Measurements from ENCODE around the gene SLC25A51.

DNA sequence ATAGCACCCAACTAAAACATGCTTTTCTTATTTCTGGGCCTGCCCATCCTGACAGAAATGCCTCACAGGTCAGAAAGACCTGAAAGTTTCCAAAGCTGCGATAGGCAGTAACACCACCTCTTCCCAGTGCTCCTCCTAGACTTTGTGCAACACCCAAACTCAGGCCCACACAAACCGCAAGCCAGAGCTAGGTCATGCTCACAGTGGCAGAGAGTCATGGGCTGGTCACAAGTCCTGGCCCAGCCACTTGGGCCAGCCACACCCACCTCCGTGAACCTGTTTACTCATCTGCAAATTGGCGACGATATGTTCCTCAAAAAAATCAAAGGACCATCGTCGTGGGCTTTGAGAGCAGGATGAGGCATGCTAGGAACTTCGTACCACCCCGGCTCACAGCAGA, 44.0 kb upstream of the SLC25A51 start:
- TF ChIP-seq CTCF (IDR thresholded peaks at IDR 0.05) (no peak), POLR2AphosphoS5 (IDR thresholded peaks at IDR 0.05) (no peak), POLR2A (IDR thresholded peaks at IDR 0.05) (no peak), EP300 (IDR thresholded peaks at IDR 0.05) (no peak)
